Activated gamma-delta T cell treated with anti-CD3 and anti-CD28 coated beads, Interleukin-2, amount 50 U/mL, for 16 hours (primary cell): Measurements from ENCODE around the gene SEC16B.

Source experiments
- DNase-seq: peaks from one replicate; pipeline ENCODE4 v3.0.0-alpha.2; 2020; ENCODE audit warnings: low read depth

SEC16B gene

GRCh38 chr1:177912991-177913390 lies 56.9 kb downstream of the SEC16B start:
- no peak for DNase-seq

GRCh38 chr1:177909416-177909815 lies 60.4 kb downstream of the SEC16B start:
- no peak for DNase-seq

DNA sequence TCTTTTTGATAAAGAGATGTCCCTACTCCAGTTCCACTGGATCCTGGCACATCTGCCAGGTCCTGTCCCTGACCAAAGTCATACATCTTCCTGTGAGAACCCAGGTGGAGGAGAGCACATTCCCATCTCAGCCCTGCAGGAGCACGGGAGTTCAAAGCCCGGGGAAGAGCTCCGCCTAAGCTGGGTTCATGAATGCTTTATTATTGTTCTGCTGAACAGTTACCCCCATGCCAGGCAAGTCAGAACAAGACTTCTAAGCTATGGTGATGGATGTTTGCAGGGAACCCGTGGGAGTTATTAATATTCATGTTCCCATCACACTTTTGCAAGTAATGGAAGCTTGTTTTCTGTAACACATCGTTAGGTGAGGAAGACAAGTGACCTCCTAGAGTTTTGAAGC lies 62.9 kb downstream of the SEC16B start:
- DNase-seq = no peak

GRCh38 chr1:177905686-177906085 lies 64.2 kb downstream of the SEC16B start:
- DNase-seq = no peak

GRCh38 chr1:177902266-177902665 lies 67.6 kb downstream of the SEC16B start:
- no peak for DNase-seq

- DNase-seq = no peak
Measured at GRCh38 chr1:177897998-177898654, 71.7 kb downstream of the SEC16B start.

GRCh38 chr1:177897281-177897997 lies 72.4 kb downstream of the SEC16B start:
- no peak for DNase-seq
